Esophagus muscularis mucosa (tissue), 3 donors: Measurements from ENCODE around the gene CCDC187.

ENCODE experiments used
- CTCF ChIP-seq, 3 experiments: fragments of 200-600 bp in 2 of 3; fragments of 450-650 bp in 1 of 3; sonication (generic) in 2 of 3; IDR thresholded peaks; one replicate each; pipeline ENCODE4 v1.5.1; 2017 to 2019; ENCODE audit warnings: antibody characterized with exemption in 3 of 3, mild to moderate bottlenecking in 2 of 3, moderate library complexity in 1 of 3
- POLR2A ChIP-seq: fragments of 450-650 bp; IDR thresholded peaks from one replicate; pipeline ENCODE4 v1.6.1; 2017; ENCODE audit warnings: antibody characterized with exemption, moderate library complexity, mild to moderate bottlenecking, low read depth
- POLR2AphosphoS5 ChIP-seq, 2 donors: sonication (generic); formaldehyde crosslinking; IDR thresholded peaks; one replicate each; pipeline ENCODE4 v1.6.1; 2017; ENCODE audit warnings: antibody characterized with exemption in 2 of 2

- TF ChIP-seq POLR2AphosphoS5 (IDR thresholded peaks at IDR 0.05), result no peak
- no peak for TF ChIP-seq CTCF (IDR thresholded peaks at IDR 0.05)
- TF ChIP-seq POLR2A, result no peak
These were observed 48.7 kb downstream of the CCDC187 start for GRCh38 chr9:136255166-136255538.
